Measurements from ENCODE around the gene MRPL37. TPM values are rescaled to one million over a fixed set of nuclear protein-coding genes. Genes with fewer than 3 reads are reported as not detected.

Gene MRPL37
- polyA plus RNA-seq, 1 experiment = 21.0 TPM

- no peaks in the 10 kb centered on the region for H3K27me3 ChIP-seq (ENCODE audit: control insufficient read depth, insufficient read depth, low read length)
- DNase-seq (ENCODE audit: low read depth) = peak; percentile 1
- peaks cover 14% of the 10 kb centered on the region for H3K36me3 ChIP-seq (ENCODE audit: control insufficient read depth, insufficient read depth, low read length)
- no peak overlapping the region for H3K4me3 ChIP-seq (ENCODE audit: low read depth, low read length)
- no peak for TF ChIP-seq CTCF (IDR thresholded peaks at IDR 0.05; ENCODE audit: insufficient read depth, low read depth, low read length)
- POLR2A ChIA-PET = no interaction called here
- CTCF ChIA-PET = interaction anchor here (0.8 kb wide), 1 partner anchor 26 kb away, joined by 3 read pairs; no protein-coding TSS in a partner anchor
These were observed 50.0 kb downstream of the MRPL37 start for GRCh38 chr1:54249819-54250435.

GRCh38 chr1:54250670-54251069, 50.7 kb downstream of the MRPL37 start:
- CTCF ChIA-PET = interaction anchor here (0.8 kb wide), 1 partner anchor 25 kb away, joined by 3 read pairs; no protein-coding TSS in a partner anchor
- POLR2A ChIA-PET = no interaction called here
- TF ChIP-seq CTCF (IDR thresholded peaks at IDR 0.05; ENCODE audit: insufficient read depth, low read depth, low read length) = no peak
- Histone ChIP-seq H3K27me3 (ENCODE audit: control insufficient read depth, insufficient read depth, low read length) (no peaks in the 10 kb centered on the region), H3K4me3 (ENCODE audit: low read depth, low read length) (no peak overlapping the region), H3K36me3 (ENCODE audit: control insufficient read depth, insufficient read depth, low read length) (peaks cover 14% of the 10 kb centered on the region)
- no peak for DNase-seq (ENCODE audit: low read depth)

GRCh38 chr1:54252371-54252936, 52.5 kb downstream of the MRPL37 start:
- no peak for DNase-seq (ENCODE audit: low read depth)
- POLR2A ChIA-PET = interaction anchor here (0.5 kb wide), 1 partner anchor 58 kb away, joined by 5 read pairs; no protein-coding TSS in a partner anchor
- TF ChIP-seq CTCF (IDR thresholded peaks at IDR 0.05; ENCODE audit: insufficient read depth, low read depth, low read length) = no peak
- Histone ChIP-seq H3K36me3 (ENCODE audit: control insufficient read depth, insufficient read depth, low read length) (peaks cover 10% of the 10 kb centered on the region), H3K4me3 (ENCODE audit: low read depth, low read length) (no peak overlapping the region), H3K27me3 (ENCODE audit: control insufficient read depth, insufficient read depth, low read length) (no peaks in the 10 kb centered on the region)
- CTCF ChIA-PET = interaction anchor here (1.0 to 1.8 kb wide), 3 partner anchors 12 to 127 kb away, joined by 3 to 7 read pairs (median 6); no protein-coding TSS in a partner anchor

GRCh38 chr1:54253480-54253879, 53.5 kb downstream of the MRPL37 start:
- no peaks in the 10 kb centered on the region for H3K27me3 ChIP-seq (ENCODE audit: control insufficient read depth, insufficient read depth, low read length)
- peaks cover 10% of the 10 kb centered on the region for H3K36me3 ChIP-seq (ENCODE audit: control insufficient read depth, insufficient read depth, low read length)
- TF ChIP-seq CTCF (IDR thresholded peaks at IDR 0.05; ENCODE audit: insufficient read depth, low read depth, low read length) = no peak
- H3K4me3 ChIP-seq (ENCODE audit: low read depth, low read length) = no peak overlapping the region
- POLR2A ChIA-PET = no interaction called here
- CTCF ChIA-PET = interaction anchor here (0.7 to 1.8 kb wide), 4 partner anchors 11 to 152 kb away, joined by 3 to 7 read pairs (median 4); partner anchors contain the start of gene SSBP3
- DNase-seq (ENCODE audit: low read depth) = peak; percentile 54

GRCh38 chr1:54254055-54254454, 54.1 kb downstream of the MRPL37 start:
- TF ChIP-seq CTCF (IDR thresholded peaks at IDR 0.05; ENCODE audit: insufficient read depth, low read depth, low read length) = no peak
- no peak for DNase-seq (ENCODE audit: low read depth)
- peaks cover 10% of the 10 kb centered on the region for H3K36me3 ChIP-seq (ENCODE audit: control insufficient read depth, insufficient read depth, low read length)
- ChIA-PET CTCF (interaction anchor here (0.7 to 1.8 kb wide), 3 partner anchors 11 to 145 kb away, joined by 3 to 7 read pairs (median 6); no protein-coding TSS in a partner anchor), POLR2A (no interaction called here)
- no peaks in the 10 kb centered on the region for H3K27me3 ChIP-seq (ENCODE audit: control insufficient read depth, insufficient read depth, low read length)
- H3K4me3 ChIP-seq (ENCODE audit: low read depth, low read length) = no peak overlapping the region
